ENCODE data around the gene GCLC. TPM values are rescaled to one million over a fixed set of nuclear protein-coding genes. Genes with fewer than 3 reads are reported as not detected.

Gene GCLC
- total RNA-seq, 2 experiments from 2014 or later = 21.0 to 23.8 TPM

- H3K9me3 Mint-ChIP-seq = no peaks in the 10 kb centered on the region
- H3K4me1 Mint-ChIP-seq = peaks cover 8% of the 10 kb centered on the region
- H3K27ac Mint-ChIP-seq = no peak overlapping the region
- ChIA-PET CTCF (interaction anchor here (0.7 kb wide), 1 partner anchor 657 kb away, joined by 3 read pairs; no protein-coding TSS in a partner anchor), POLR2A (no interaction called here)
- no peak overlapping the region for H3K4me3 Mint-ChIP-seq
- H3K27me3 Mint-ChIP-seq = no peaks in the 10 kb centered on the region
- DNase-seq = no peak
- H3K36me3 Mint-ChIP-seq (ENCODE audit: low read depth) = no peaks in the 10 kb centered on the region
These were observed 67.9 kb downstream of the GCLC start for GRCh38 chr6:53476964-53477363.

GRCh38 chr6:53474010-53474409 lies 70.9 kb downstream of the GCLC start:
- H3K27me3 Mint-ChIP-seq = peaks cover 15% of the 10 kb centered on the region
- POLR2A ChIA-PET = no interaction called here
- CTCF ChIA-PET = interaction anchor here (0.8 to 0.9 kb wide), 2 partner anchors 216 to 302 kb away, joined by 3 read pairs; no protein-coding TSS in a partner anchor

DNA sequence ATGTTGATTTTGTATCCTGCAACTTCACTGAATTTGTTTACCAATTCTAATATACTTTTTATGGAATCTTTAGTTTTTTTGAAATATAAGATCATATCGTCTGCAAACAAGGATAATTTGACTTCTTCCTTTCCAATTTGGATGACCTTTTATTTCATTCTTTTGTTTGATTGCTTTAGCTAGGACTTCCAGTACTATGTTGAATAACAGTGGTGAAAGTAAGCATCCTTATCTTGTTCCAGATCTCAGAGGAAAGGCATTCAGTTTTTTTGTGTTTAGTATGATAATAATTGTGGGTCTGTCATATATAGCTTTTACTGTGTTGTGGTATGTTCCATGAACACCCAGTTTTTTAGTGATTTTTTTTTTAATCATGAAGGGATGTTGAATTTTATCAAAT lies 75.7 kb downstream of the GCLC start:
- POLR2A ChIA-PET = no interaction called here
- H3K4me1 Mint-ChIP-seq = no peaks in the 10 kb centered on the region
- peaks cover 23% of the 10 kb centered on the region for H3K27me3 Mint-ChIP-seq
- no peaks in the 10 kb centered on the region for H3K9me3 Mint-ChIP-seq
- no peak for DNase-seq
- H3K36me3 Mint-ChIP-seq (ENCODE audit: low read depth) = no peaks in the 10 kb centered on the region
- CTCF ChIA-PET = interaction anchor here (1.1 kb wide), 1 partner anchor 296 kb away, joined by 6 read pairs; no protein-coding TSS in a partner anchor
- no peak overlapping the region for H3K4me3 Mint-ChIP-seq
- H3K27ac Mint-ChIP-seq = no peak overlapping the region

More at GRCh38 chr6:53474010-53474409, 70.9 kb downstream of the GCLC start:
- no peak overlapping the region for H3K27ac Mint-ChIP-seq
- H3K36me3 Mint-ChIP-seq (ENCODE audit: low read depth) = no peaks in the 10 kb centered on the region
- no peak for DNase-seq
- H3K4me3 Mint-ChIP-seq = no peak overlapping the region
- no peaks in the 10 kb centered on the region for H3K9me3 Mint-ChIP-seq
- no peaks in the 10 kb centered on the region for H3K4me1 Mint-ChIP-seq

GRCh38 chr6:53466257-53466656 lies 78.6 kb downstream of the GCLC start:
- POLR2A ChIA-PET = no interaction called here
- Mint-ChIP-seq H3K9me3 (no peaks in the 10 kb centered on the region), H3K4me3 (no peak overlapping the region), H3K27me3 (peaks cover 23% of the 10 kb centered on the region), H3K27ac (no peak overlapping the region), H3K36me3 (ENCODE audit: low read depth) (no peaks in the 10 kb centered on the region), H3K4me1 (no peaks in the 10 kb centered on the region)
- no peak for DNase-seq
- CTCF ChIA-PET = interaction anchor here (0.9 kb wide), 1 partner anchor 260 kb away, joined by 3 read pairs; no protein-coding TSS in a partner anchor

GRCh38 chr6:53465732-53466131 lies 79.2 kb downstream of the GCLC start:
- CTCF ChIA-PET = interaction anchor here (0.9 kb wide), 1 partner anchor 260 kb away, joined by 3 read pairs; no protein-coding TSS in a partner anchor
- no peaks in the 10 kb centered on the region for H3K36me3 Mint-ChIP-seq (ENCODE audit: low read depth)
- H3K27me3 Mint-ChIP-seq = peaks cover 22% of the 10 kb centered on the region
- DNase-seq = no peak
- H3K27ac Mint-ChIP-seq = no peak overlapping the region
- no peaks in the 10 kb centered on the region for H3K9me3 Mint-ChIP-seq
- no peak overlapping the region for H3K4me3 Mint-ChIP-seq
- POLR2A ChIA-PET = no interaction called here
- H3K4me1 Mint-ChIP-seq = no peaks in the 10 kb centered on the region

GRCh38 chr6:53464927-53465460 lies 79.9 kb downstream of the GCLC start:
- no peak for DNase-seq
- H3K9me3 Mint-ChIP-seq = no peaks in the 10 kb centered on the region
- H3K27ac Mint-ChIP-seq = no peak overlapping the region
- H3K4me1 Mint-ChIP-seq = no peaks in the 10 kb centered on the region
- H3K27me3 Mint-ChIP-seq = peaks cover 16% of the 10 kb centered on the region
- POLR2A ChIA-PET = no interaction called here
- no peak overlapping the region for H3K4me3 Mint-ChIP-seq
- CTCF ChIA-PET = no interaction called here
- H3K36me3 Mint-ChIP-seq (ENCODE audit: low read depth) = no peaks in the 10 kb centered on the region

GRCh38 chr6:53464483-53464882 lies 80.4 kb downstream of the GCLC start:
- H3K36me3 Mint-ChIP-seq (ENCODE audit: low read depth) = no peaks in the 10 kb centered on the region
- H3K27ac Mint-ChIP-seq = no peak overlapping the region
- ChIA-PET POLR2A (no interaction called here), CTCF (no interaction called here)
- H3K4me1 Mint-ChIP-seq = no peaks in the 10 kb centered on the region
- no peaks in the 10 kb centered on the region for H3K9me3 Mint-ChIP-seq
- DNase-seq = no peak
- peaks cover 12% of the 10 kb centered on the region for H3K27me3 Mint-ChIP-seq
- no peak overlapping the region for H3K4me3 Mint-ChIP-seq

GRCh38 chr6:53461696-53462095 lies 83.2 kb downstream of the GCLC start:
- ChIA-PET POLR2A (no interaction called here), CTCF (no interaction called here)
- Mint-ChIP-seq H3K27ac (no peak overlapping the region), H3K4me3 (no peak overlapping the region), H3K36me3 (ENCODE audit: low read depth) (no peaks in the 10 kb centered on the region), H3K27me3 (no peaks in the 10 kb centered on the region), H3K4me1 (no peaks in the 10 kb centered on the region), H3K9me3 (no peaks in the 10 kb centered on the region)
- DNase-seq = no peak

GRCh38 chr6:53461041-53461656 lies 83.8 kb downstream of the GCLC start:
- CTCF ChIA-PET = interaction anchor here (1.6 kb wide), 1 partner anchor 16 kb away, joined by 4 read pairs; no protein-coding TSS in a partner anchor
- H3K4me1 Mint-ChIP-seq = no peaks in the 10 kb centered on the region
- no peak overlapping the region for H3K27ac Mint-ChIP-seq
- no peak overlapping the region for H3K4me3 Mint-ChIP-seq
- POLR2A ChIA-PET = no interaction called here
- no peaks in the 10 kb centered on the region for H3K27me3 Mint-ChIP-seq
- H3K9me3 Mint-ChIP-seq = no peaks in the 10 kb centered on the region
- no peak for DNase-seq
- H3K36me3 Mint-ChIP-seq (ENCODE audit: low read depth) = no peaks in the 10 kb centered on the region

DNA sequence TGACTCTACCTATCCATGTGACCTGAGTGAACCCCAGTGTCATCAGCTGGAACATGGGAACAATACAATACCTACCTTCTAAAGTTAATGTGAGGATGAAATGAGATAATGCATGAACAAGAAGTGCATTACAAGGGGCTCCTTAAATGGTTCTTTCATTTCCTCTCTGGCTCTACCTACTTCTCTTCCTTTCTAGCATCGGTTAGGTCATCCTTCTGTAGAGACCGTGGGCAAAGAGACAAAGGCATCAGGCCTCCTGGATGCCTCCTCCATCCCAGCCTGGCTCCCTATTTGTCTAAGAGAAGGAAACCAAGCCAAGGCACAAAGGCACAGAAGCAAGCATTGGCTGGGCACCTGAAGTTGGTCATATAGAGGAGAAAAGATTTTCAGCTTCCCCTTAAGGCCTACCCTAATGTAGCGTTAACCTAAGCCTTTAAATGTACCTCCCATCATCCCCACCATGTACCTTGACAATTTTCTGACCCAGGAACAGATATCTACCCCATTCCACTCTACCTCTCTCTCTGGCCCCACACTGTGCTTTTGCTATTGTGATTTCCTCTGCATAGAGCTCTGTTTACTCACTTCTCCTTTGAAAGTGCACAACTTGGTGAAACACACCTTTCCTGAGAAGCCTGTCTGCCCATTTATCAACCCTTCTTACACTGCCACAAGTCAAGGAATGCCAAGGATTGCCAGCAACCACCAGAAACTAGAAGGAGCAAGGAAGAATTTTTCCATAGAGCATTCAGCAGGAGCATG lies 86.6 kb downstream of the GCLC start:
- POLR2A ChIA-PET = no interaction called here

GRCh38 chr6:53456809-53457208 lies 88.1 kb downstream of the GCLC start:
- peaks cover 2% of the 10 kb centered on the region for H3K27me3 Mint-ChIP-seq
- DNase-seq = no peak
- no peak overlapping the region for H3K4me3 Mint-ChIP-seq
- ChIA-PET CTCF (interaction anchor here (1.3 to 1.6 kb wide), 2 partner anchors 10 to 11 kb away, joined by 3 to 4 read pairs; no protein-coding TSS in a partner anchor), POLR2A (no interaction called here)
- no peaks in the 10 kb centered on the region for H3K4me1 Mint-ChIP-seq
- H3K36me3 Mint-ChIP-seq (ENCODE audit: low read depth) = no peaks in the 10 kb centered on the region
- H3K9me3 Mint-ChIP-seq = peaks cover 6% of the 10 kb centered on the region
- no peak overlapping the region for H3K27ac Mint-ChIP-seq

More for the DNA sequence above, 86.6 kb downstream of the GCLC start:
- H3K4me1 Mint-ChIP-seq = no peaks in the 10 kb centered on the region
- no peak for DNase-seq
- H3K27ac Mint-ChIP-seq = no peak overlapping the region
- no peaks in the 10 kb centered on the region for H3K36me3 Mint-ChIP-seq (ENCODE audit: low read depth)
- H3K9me3 Mint-ChIP-seq = peaks cover 6% of the 10 kb centered on the region
- CTCF ChIA-PET = interaction anchor here (1.4 to 1.6 kb wide), 2 partner anchors 12 kb away, joined by 3 to 4 read pairs; no protein-coding TSS in a partner anchor
- H3K4me3 Mint-ChIP-seq = no peak overlapping the region
- peaks cover 2% of the 10 kb centered on the region for H3K27me3 Mint-ChIP-seq

- no peak for DNase-seq
- peaks cover 4% of the 10 kb centered on the region for H3K27me3 Mint-ChIP-seq
- no peaks in the 10 kb centered on the region for H3K36me3 Mint-ChIP-seq (ENCODE audit: low read depth)
- no peak overlapping the region for H3K27ac Mint-ChIP-seq
- H3K4me1 Mint-ChIP-seq = no peaks in the 10 kb centered on the region
- POLR2A ChIA-PET = no interaction called here
- H3K9me3 Mint-ChIP-seq = peaks cover 6% of the 10 kb centered on the region
- H3K4me3 Mint-ChIP-seq = no peak overlapping the region
- CTCF ChIA-PET = no interaction called here
These were observed 89.2 kb downstream of the GCLC start for GRCh38 chr6:53455678-53456077.

GRCh38 chr6:53451165-53451564 lies 93.7 kb downstream of the GCLC start:
- Mint-ChIP-seq H3K27ac (no peak overlapping the region), H3K36me3 (ENCODE audit: low read depth) (no peaks in the 10 kb centered on the region), H3K9me3 (peaks cover 6% of the 10 kb centered on the region), H3K4me1 (no peaks in the 10 kb centered on the region), H3K4me3 (no peak overlapping the region), H3K27me3 (peaks cover 8% of the 10 kb centered on the region)
- ChIA-PET POLR2A (no interaction called here), CTCF (no interaction called here)
- DNase-seq = no peak
